Large intestine (tissue), 3 donors: Measurements from ENCODE around the gene PCDHGA6. TPM values are rescaled to one million over a fixed set of nuclear protein-coding genes. Genes with fewer than 3 reads are reported as not detected.
"Not testable (repeated sequence)": the region's sequence is repeated elsewhere in the genome, so short reads cannot be mapped to it uniquely, and the experiment has no call there.

Experiments used
- DNase-seq, 2 donors: peaks; one replicate each; pipeline versions ENCODE4 v3.0.0 to v3.0.0-alpha.2; 2013
- H3K27ac ChIP-seq: one replicate; pipeline ENCODE4 v1.5.1; 2013; ENCODE audit warnings: low read length
- H3K27me3 ChIP-seq: 2 replicates; pipeline ENCODE4 v1.6.1; 2013; ENCODE audit warnings: low read length; ENCODE audit not compliant: control insufficient read depth, insufficient read depth
- H3K36me3 ChIP-seq: 2 replicates; pipeline ENCODE4 v1.6.1; 2013; ENCODE audit warnings: low read length; ENCODE audit not compliant: control insufficient read depth, insufficient read depth
- H3K4me1 ChIP-seq: one replicate; pipeline ENCODE4 v1.6.1; 2013; ENCODE audit warnings: low read length; ENCODE audit not compliant: control insufficient read depth, insufficient read depth
- H3K4me3 ChIP-seq: one replicate; pipeline ENCODE4 v1.5.1; 2013; ENCODE audit warnings: low read length
- H3K9me3 ChIP-seq: one replicate; pipeline ENCODE4 v1.6.1; 2013; ENCODE audit warnings: mild to moderate bottlenecking, low read depth, low read length, moderate library complexity; ENCODE audit not compliant: control insufficient read depth
- WGBS: methylation state at CpG from one replicate; pipeline ENCODE4 v1.1.5; 2013; ENCODE audit warnings: low lambda C conversion rate; ENCODE audit not compliant: insufficient coverage; 5-methylcytosine and 5-hydroxymethylcytosine counted together
- polyA plus RNA-seq: library from polyadenylated mRNA; unstranded; fragments of 120-200 nt; gene quantifications from one replicate; pipeline ENCODE4 v1.2.1, GENCODE V29; 2013

The PCDHGA6 gene
- polyA plus RNA-seq, 1 donor, result 1.9 TPM

DNA sequence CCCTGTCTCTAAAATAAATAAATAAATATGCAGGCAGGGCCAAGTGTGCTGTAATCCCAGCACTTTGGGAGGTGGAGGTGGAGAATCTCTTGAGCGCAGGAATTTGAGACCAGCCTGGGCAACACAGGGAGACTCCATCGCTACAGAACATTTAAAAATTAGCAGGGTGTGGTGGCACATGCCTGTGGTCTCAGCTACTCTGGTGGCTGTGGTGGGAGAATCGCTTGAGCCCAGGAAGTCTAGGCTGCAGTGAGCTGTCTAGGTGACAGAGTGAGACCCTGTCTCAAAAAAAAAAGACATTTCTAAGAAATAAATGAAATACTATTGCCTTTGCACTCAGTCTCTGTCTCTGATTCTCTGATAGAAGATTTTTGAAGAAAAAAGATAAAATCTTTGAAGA, 37.9 kb downstream of the PCDHGA6 start:
- H3K36me3 ChIP-seq, result no peaks in the 10 kb centered on the region
- no peak for DNase-seq
- H3K9me3 ChIP-seq, result peaks cover 50% of the 10 kb centered on the region
- H3K27ac ChIP-seq, result no peak overlapping the region
- peaks cover 66% of the 10 kb centered on the region for H3K27me3 ChIP-seq
- WGBS, result 70% methylated on average over 2 of the region's 3 CpGs
- H3K4me3 ChIP-seq, result no peak overlapping the region
- H3K4me1 ChIP-seq, result no peaks in the 10 kb centered on the region

DNA sequence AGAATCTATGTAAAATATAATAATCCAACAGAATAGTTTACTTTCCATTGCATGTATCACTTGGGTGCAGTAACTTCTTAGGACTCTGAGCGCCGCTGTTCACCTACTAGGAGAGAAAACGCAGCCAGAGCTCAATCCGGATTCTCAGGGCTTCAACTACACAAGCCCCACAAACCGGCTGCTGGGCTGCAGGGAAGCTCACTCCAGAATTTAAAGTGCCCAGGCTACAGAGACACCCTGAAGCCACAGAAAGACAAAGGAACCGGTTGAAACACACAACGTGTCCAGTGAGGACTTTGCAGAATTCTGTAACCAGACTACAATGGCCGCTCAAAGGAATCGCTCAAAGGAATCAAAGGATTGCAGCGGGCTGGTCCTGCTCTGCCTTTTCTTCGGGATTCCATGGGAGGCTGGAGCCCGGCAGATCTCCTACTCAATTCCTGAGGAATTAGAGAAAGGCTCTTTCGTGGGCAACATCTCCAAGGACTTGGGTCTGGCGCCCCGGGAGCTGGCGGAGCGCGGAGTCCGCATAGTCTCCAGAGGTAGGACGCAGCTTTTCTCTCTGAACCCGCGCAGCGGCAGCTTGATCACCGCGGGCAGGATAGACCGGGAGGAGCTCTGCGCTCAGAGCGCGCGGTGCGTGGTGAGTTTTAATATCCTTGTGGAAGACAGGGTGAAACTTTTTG, 39.3 kb downstream of the PCDHGA6 start, which contains the start of gene PCDHGA10:
PCDHGA10 (plus strand) TSS at position 134 of the 686 bp plus-strand sequence; CDS start at position 323, 189 bp downstream.
- Histone ChIP-seq H3K4me3 (peak within 1 kb of the TSS; percentile 51), H3K27ac (no peak within 1 kb of the TSS), H3K9me3 (peaks cover 52% of the 10 kb centered on the region), H3K36me3 (no peaks in the 10 kb centered on the region), H3K27me3 (peaks cover 68% of the 10 kb centered on the region), H3K4me1 (no peaks in the 10 kb centered on the region)
- no CpG with 5 or more reads among the region's 31 CpGs for WGBS
- DNase-seq, result peak in 1 of 2 donors; percentile 69

DNA sequence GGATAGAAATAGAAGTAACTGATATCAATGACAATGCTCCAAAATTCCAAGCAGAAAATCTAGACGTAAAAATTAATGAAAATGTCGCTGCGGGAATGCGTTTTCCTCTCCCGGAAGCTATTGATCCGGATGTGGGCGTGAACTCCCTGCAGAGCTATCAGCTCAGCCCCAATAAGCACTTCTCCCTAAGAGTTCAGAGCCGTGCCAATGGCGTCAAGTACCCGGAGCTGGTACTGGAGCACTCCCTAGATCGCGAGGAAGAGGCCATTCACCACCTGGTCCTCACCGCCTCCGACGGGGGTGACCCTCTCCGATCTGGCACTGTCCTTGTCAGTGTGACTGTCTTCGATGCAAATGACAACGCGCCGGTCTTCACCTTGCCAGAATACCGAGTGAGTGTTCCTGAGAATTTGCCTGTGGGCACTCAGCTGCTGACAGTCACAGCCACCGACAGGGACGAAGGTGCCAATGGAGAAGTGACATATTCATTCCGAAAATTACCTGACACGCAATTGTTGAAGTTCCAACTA, 39.9 kb downstream of the PCDHGA6 start:
- Histone ChIP-seq H3K9me3 (peaks cover 52% of the 10 kb centered on the region), H3K4me3 (peak overlapping the region; percentile 51), H3K27ac (no peak overlapping the region), H3K27me3 (peaks cover 69% of the 10 kb centered on the region), H3K4me1 (no peaks in the 10 kb centered on the region), H3K36me3 (no peaks in the 10 kb centered on the region)
- DNase-seq, result peak in 1 of 2 donors; percentile 22
- WGBS, result no CpG with 5 or more reads among the region's 25 CpGs

DNA sequence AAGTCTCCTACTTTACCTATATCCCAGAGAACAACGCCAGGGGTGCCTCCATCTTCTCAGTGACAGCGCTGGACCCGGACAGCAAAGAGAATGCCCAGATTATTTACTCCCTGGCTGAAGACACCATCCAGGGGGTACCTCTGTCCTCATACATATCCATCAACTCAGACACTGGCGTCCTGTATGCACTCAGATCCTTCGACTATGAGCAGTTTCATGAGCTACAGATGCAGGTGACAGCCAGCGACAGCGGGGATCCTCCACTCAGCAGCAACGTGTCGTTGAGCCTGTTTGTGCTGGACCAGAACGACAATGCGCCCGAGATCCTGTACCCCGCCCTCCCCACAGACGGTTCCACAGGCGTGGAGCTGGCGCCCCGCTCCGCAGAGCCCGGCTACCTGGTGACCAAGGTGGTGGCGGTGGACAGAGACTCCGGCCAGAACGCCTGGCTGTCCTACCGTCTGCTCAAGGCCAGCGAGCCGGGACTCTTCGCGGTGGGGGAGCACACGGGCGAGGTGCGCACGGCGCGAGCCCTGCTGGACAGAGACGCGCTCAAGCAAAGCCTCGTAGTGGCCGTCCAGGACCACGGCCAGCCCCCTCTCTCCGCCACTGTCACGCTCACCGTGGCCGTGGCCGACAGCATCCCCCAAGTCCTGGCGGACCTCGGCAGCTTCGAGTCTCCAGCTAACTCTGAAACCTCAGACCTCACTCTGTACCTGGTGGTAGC, 41.0 kb downstream of the PCDHGA6 start:
- H3K27ac ChIP-seq, H3K4me1 ChIP-seq, DNase-seq, H3K36me3 ChIP-seq, H3K4me3 ChIP-seq: not testable (repeated sequence)
- Histone ChIP-seq H3K27me3 (peaks cover 69% of the 10 kb centered on the region), H3K9me3 (peaks cover 51% of the 10 kb centered on the region)
- no CpG with 5 or more reads among the region's 46 CpGs for WGBS

DNA sequence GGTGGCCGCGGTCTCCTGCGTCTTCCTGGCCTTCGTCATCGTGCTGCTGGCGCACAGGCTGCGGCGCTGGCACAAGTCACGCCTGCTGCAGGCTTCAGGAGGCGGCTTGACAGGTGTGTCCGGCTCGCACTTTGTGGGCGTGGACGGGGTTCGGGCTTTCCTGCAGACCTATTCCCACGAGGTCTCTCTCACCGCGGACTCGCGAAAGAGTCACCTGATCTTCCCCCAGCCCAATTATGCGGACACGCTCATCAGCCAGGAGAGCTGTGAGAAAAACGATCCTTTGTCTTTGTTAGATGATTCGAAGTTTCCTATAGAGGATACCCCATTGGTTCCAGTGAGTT, 41.6 kb downstream of the PCDHGA6 start:
- H3K4me1 ChIP-seq, H3K4me3 ChIP-seq, DNase-seq, H3K27ac ChIP-seq, H3K36me3 ChIP-seq: not testable (repeated sequence)
- H3K9me3 ChIP-seq, result peaks cover 51% of the 10 kb centered on the region
- H3K27me3 ChIP-seq, result peaks cover 67% of the 10 kb centered on the region
- WGBS, result 17% methylated on average over 1 of the region's 24 CpGs

DNA sequence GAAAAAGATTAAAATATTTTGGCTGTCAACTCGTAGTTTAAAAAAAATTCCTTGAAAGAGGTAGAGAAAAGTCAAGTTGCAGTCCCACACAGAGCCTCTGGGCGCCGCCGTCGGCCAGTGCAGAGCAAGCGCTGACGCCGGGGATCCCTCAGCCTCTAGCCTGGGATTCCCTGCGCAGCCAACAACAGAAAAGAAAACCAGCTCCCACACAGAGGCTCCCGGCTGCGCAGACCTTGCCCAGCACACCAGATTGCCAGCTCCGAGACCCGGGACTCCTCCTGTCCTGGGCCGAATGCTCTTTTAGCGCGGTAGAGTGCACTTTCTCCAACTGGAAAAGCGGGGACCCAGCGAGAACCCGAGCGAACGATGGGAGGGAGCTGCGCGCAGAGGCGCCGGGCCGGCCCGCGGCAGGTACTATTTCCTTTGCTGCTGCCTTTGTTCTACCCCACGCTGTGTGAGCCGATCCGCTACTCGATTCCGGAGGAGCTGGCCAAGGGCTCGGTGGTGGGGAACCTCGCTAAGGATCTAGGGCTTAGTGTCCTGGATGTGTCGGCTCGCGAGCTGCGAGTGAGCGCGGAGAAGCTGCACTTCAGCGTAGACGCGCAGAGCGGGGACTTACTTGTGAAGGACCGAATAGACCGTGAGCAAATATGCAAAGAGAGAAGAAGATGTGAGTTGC, 43.9 kb downstream of the PCDHGA6 start, which contains the start of gene PCDHGB7:
PCDHGB7 (plus strand) TSS at position 184 of the 679 bp plus-strand sequence; CDS start at position 367, 183 bp downstream.
- not testable (repeated sequence) for H3K36me3 ChIP-seq, H3K4me1 ChIP-seq, H3K27ac ChIP-seq
- Histone ChIP-seq H3K27me3 (peaks cover 77% of the 10 kb centered on the region), H3K4me3 (peak within 1 kb of the TSS; percentile 31), H3K9me3 (peaks cover 55% of the 10 kb centered on the region)
- no CpG with 5 or more reads among the region's 47 CpGs for WGBS
- peak; percentile 38 to 49 for DNase-seq

DNA sequence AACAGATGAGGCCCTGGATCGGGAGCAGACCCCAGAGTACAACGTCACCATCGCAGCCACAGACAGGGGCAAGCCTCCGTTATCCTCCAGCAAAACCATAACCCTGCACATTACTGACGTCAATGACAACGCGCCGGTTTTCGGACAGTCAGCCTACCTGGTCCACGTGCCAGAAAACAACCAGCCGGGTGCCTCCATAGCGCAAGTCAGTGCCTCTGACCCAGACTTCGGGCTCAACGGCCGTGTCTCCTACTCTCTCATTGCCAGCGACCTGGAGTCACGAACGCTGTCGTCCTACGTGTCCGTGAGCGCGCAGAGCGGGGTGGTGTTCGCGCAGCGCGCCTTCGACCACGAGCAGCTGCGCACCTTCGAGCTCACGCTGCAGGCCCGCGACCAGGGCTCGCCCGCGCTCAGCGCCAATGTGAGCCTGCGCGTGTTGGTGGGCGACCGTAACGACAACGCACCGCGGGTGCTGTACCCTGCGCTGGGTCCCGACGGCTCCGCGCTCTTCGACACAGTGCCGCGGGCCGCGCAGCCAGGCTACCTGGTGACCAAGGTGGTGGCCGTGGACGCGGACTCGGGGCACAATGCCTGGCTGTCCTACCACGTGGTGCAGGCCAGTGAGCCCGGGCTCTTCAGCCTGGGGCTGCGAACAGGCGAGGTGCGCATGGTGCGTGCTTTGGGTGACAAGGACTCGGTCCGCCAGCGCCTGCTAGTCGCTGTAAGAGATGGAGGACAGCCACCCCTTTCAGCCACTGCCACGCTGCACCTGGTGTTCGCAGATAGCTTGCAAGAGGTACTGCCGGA, 45.6 kb downstream of the PCDHGA6 start:
- no peaks in the 10 kb centered on the region for H3K36me3 ChIP-seq
- no peak overlapping the region for H3K4me3 ChIP-seq
- peaks cover 68% of the 10 kb centered on the region for H3K9me3 ChIP-seq
- no peak overlapping the region for H3K27ac ChIP-seq
- no peaks in the 10 kb centered on the region for H3K4me1 ChIP-seq
- DNase-seq, result no peak
- whole genome bisulfite sequencing, result no CpG with 5 or more reads among the region's 74 CpGs
- H3K27me3 ChIP-seq, result peaks cover 71% of the 10 kb centered on the region

DNA sequence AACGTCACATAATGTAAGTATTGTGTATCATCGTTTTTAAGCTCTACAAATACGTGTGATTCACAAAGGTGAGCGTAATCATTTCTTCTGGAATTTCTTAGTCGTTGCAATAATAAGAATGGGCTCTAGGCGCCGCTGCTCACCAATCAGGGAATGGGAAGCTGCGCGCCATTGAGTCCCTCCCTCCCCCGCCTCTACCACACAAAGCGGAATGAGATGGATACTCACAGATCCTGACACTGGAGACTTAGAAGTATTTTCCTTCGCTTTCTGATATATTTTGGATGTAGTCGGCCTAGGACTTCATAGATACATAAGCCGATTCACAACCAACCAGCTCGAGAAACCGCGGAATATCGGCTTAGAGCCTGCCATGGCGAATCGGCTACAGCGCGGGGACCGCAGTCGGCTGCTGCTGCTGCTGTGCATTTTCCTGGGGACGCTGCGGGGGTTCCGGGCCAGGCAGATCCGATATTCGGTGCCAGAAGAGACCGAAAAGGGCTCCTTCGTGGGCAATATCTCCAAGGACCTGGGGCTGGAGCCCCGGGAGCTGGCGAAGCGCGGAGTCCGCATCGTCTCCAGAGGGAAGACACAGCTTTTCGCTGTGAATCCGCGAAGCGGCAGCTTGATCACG, 47.3 kb downstream of the PCDHGA6 start, which contains the start of gene PCDHGA11:
PCDHGA11 (plus strand) TSS at position 197 of the 634 bp plus-strand sequence; CDS start at position 374, 177 bp downstream.
- no peaks in the 10 kb centered on the region for H3K36me3 ChIP-seq
- peaks cover 65% of the 10 kb centered on the region for H3K9me3 ChIP-seq
- H3K4me3 ChIP-seq, result peak within 1 kb of the TSS; percentile 11
- H3K27me3 ChIP-seq, result peaks cover 59% of the 10 kb centered on the region
- no peaks in the 10 kb centered on the region for H3K4me1 ChIP-seq
- peak in 1 of 2 donors; percentile 34 for DNase-seq
- 0% methylated on average over 1 of the region's 42 CpGs for WGBS
- H3K27ac ChIP-seq, result no peak within 1 kb of the TSS

DNA sequence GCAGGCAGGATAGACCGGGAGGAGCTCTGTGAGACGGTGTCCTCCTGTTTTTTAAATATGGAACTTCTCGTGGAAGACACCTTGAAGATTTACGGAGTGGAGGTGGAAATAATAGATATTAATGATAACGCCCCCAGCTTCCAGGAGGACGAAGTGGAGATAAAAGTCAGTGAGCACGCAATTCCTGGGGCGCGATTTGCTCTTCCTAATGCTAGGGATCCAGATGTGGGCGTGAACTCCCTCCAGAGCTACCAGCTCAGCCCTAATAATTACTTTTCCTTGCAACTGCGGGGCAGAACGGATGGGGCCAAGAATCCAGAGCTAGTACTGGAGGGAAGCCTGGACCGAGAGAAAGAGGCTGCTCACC, 47.8 kb downstream of the PCDHGA6 start:
- Histone ChIP-seq H3K27me3 (peaks cover 63% of the 10 kb centered on the region), H3K36me3 (no peaks in the 10 kb centered on the region), H3K4me1 (no peaks in the 10 kb centered on the region), H3K27ac (no peak overlapping the region), H3K9me3 (peaks cover 65% of the 10 kb centered on the region), H3K4me3 (no peak overlapping the region)
- WGBS, result 10% methylated on average over 2 of the region's 13 CpGs
- DNase-seq, result no peak
